HG03378 (cell line): ENCODE results near the gene CTXN1.
"Not testable (repeated sequence)": the region's sequence is repeated elsewhere in the genome, so short reads cannot be mapped to it uniquely, and the experiment has no call there.

Experiments used
- ATAC-seq: cut with Tn5 transposase; IDR thresholded peaks from one replicate; pipeline ENCODE4 v1.9.1; 2021; ENCODE audit warnings: mild to moderate bottlenecking, moderate library complexity; ENCODE audit not compliant: unreplicated experiment

Gene CTXN1

GRCh38 chr19:7903244-7904073 lies 22.5 kb downstream of the CTXN1 start, which contains the start of gene MAP2K7:
MAP2K7 (plus strand) TSS chr19:7903877; CDS start chr19:7903945, 68 bp downstream.
- peak; percentile 83 for ATAC-seq

GRCh38 chr19:7902796-7903243 lies 23.1 kb downstream of the CTXN1 start:
- no peak for ATAC-seq

GRCh38 chr19:7901337-7901736 lies 24.6 kb downstream of the CTXN1 start:
- ATAC-seq, result no peak

- no peak for ATAC-seq
These were observed 25.0 kb downstream of the CTXN1 start for GRCh38 chr19:7900931-7901330.

- no peak for ATAC-seq
These were observed 25.5 kb downstream of the CTXN1 start for GRCh38 chr19:7900401-7900870.

- no peak for ATAC-seq
These were observed 26.1 kb downstream of the CTXN1 start for GRCh38 chr19:7899751-7900378.

GRCh38 chr19:7898967-7899366 lies 27.0 kb downstream of the CTXN1 start:
- ATAC-seq, result no peak

- no peak for ATAC-seq
These were observed 28.6 kb downstream of the CTXN1 start for GRCh38 chr19:7897292-7897691.

- no peak for ATAC-seq
These were observed 30.4 kb downstream of the CTXN1 start for GRCh38 chr19:7895565-7895964.

- ATAC-seq, result no peak
These were observed 31.2 kb downstream of the CTXN1 start for GRCh38 chr19:7894612-7895309.

GRCh38 chr19:7893362-7894101 lies 32.4 kb downstream of the CTXN1 start:
- not testable (repeated sequence) for ATAC-seq

GRCh38 chr19:7888826-7889217 lies 37.1 kb downstream of the CTXN1 start:
- no peak for ATAC-seq

- ATAC-seq, result no peak
These were observed 37.6 kb downstream of the CTXN1 start, which contains the start of gene LRRC8E for GRCh38 chr19:7888145-7888825. LRRC8E (plus strand) TSS chr19:7888510; CDS start chr19:7895604, 7,094 bp downstream.

GRCh38 chr19:7887408-7888144 lies 38.4 kb downstream of the CTXN1 start:
- no peak for ATAC-seq

GRCh38 chr19:7885818-7886217 lies 40.1 kb downstream of the CTXN1 start:
- ATAC-seq, result no peak

- ATAC-seq, result no peak
These were observed 42.0 kb downstream of the CTXN1 start for GRCh38 chr19:7883796-7884570.

- ATAC-seq, result no peak
These were observed 42.8 kb downstream of the CTXN1 start for GRCh38 chr19:7883105-7883504.

- no peak for ATAC-seq
These were observed 44.0 kb downstream of the CTXN1 start for GRCh38 chr19:7881910-7882309.

GRCh38 chr19:7879836-7880235 lies 46.1 kb downstream of the CTXN1 start:
- ATAC-seq, result no peak
